MM.1S (cell line): ENCODE data around the gene C10orf105.

Source experiments
- DNase-seq: peaks from one replicate; pipeline ENCODE4 v3.0.0-alpha.2; 2015
- H2AFZ ChIP-seq: fragments of 300-600 bp; sonication (generic); 2 replicates; pipeline ENCODE4 v1.6.0; 2016; ENCODE audit warnings: antibody characterized with exemption, low read length
- H3F3A ChIP-seq: fragments of 300-600 bp; sonication (generic); 2 replicates; pipeline ENCODE4 v1.6.1; 2016; ENCODE audit warnings: mild to moderate bottlenecking, antibody characterized with exemption, low read length, moderate library complexity, mixed read lengths; ENCODE audit not compliant: insufficient read depth
- H3K27ac ChIP-seq: fragments of 300-600 bp; sonication (generic); 2 replicates; pipeline ENCODE4 v1.5.1; 2016; ENCODE audit warnings: mild to moderate bottlenecking, low read length
- H3K27me3 ChIP-seq: fragments of 300-600 bp; sonication (generic); replicated peaks from 2 replicates; pipeline ENCODE4 v1.6.0; 2016; ENCODE audit warnings: low read length; ENCODE audit not compliant: insufficient read depth
- H3K36me3 ChIP-seq: fragments of 300-600 bp; sonication (generic); replicated peaks from 2 replicates; pipeline ENCODE4 v1.6.1; 2016; ENCODE audit warnings: mild to moderate bottlenecking, low read length, mixed read lengths; ENCODE audit not compliant: insufficient read depth
- H3K4me1 ChIP-seq: fragments of 300-600 bp; sonication (generic); 2 replicates; pipeline ENCODE4 v1.6.1; 2016; ENCODE audit warnings: low read length, mixed read lengths
- H3K4me2 ChIP-seq: fragments of 300-600 bp; sonication (generic); 2 replicates; pipeline ENCODE4 v1.6.0; 2016; ENCODE audit warnings: low read depth, low read length
- H3K4me3 ChIP-seq: fragments of 300-600 bp; sonication (generic); 2 replicates; pipeline ENCODE4 v1.5.1; 2016; ENCODE audit warnings: low read length, mixed read lengths
- H3K79me2 ChIP-seq: fragments of 300-600 bp; sonication (generic); 2 replicates; pipeline ENCODE4 v1.6.1; 2016; ENCODE audit warnings: mixed run types, low read length, mixed read lengths
- H3K9ac ChIP-seq: fragments of 300-600 bp; sonication (generic); 2 replicates; pipeline ENCODE4 v1.6.1; 2016; ENCODE audit warnings: low read length, mixed read lengths
- H3K9me2 ChIP-seq: fragments of 300-600 bp; sonication (generic); replicated peaks from 2 replicates; pipeline ENCODE4 v1.6.1; 2016; ENCODE audit warnings: mild to moderate bottlenecking, low read length, mixed read lengths; ENCODE audit not compliant: insufficient read depth
- H3K9me3 ChIP-seq: fragments of 300-600 bp; sonication (generic); replicated peaks from 2 replicates; pipeline ENCODE4 v1.6.1; 2016; ENCODE audit warnings: mild to moderate bottlenecking, low read length, mixed read lengths; ENCODE audit not compliant: insufficient read depth
- H4K20me1 ChIP-seq: fragments of 300-600 bp; sonication (generic); 2 replicates; pipeline ENCODE4 v1.6.1; 2016; ENCODE audit warnings: mild to moderate bottlenecking, low read length, moderate library complexity, mixed read lengths; ENCODE audit not compliant: insufficient read depth
- CTCF ChIP-seq: fragments of 300-600 bp; sonication (generic); IDR thresholded peaks from 2 replicates; pipeline ENCODE4 v1.5.1; 2016; ENCODE audit warnings: antibody characterized with exemption, low read length, mixed read lengths
- EZH2 ChIP-seq: fragments of 300-600 bp; sonication (generic); optimal IDR thresholded peaks from 2 replicates; pipeline ENCODE3; 2017; ENCODE audit warnings: low read depth, mild to moderate bottlenecking, antibody characterized with exemption, low read length, mixed read lengths
- EZH2phosphoT487 ChIP-seq: fragments of 300-600 bp; sonication (generic); IDR thresholded peaks from 2 replicates; pipeline ENCODE4 v1.6.1; 2018; ENCODE audit warnings: antibody characterized with exemption, low read length

C10orf105 gene

DNA sequence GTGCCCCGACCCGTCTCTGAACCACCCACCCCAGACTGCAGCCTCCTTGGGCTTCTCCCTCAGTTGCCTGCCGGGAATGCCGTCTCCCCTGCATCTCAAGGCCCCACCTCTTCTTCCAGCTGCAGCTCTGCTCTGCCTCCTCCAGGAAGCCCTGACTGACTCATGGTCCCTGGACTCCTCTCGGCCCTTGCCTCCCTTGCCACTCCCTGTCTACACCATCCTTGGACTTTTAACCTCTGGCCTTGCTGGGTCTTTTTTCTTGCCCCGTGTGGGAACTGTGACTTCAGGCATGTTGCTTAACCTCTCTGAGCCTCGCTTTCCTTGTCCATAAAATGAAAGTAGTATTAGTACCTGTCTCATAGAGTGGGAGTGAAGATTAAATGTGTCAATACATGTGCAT, 56.3 kb downstream of the C10orf105 start:
- no peaks in the 10 kb centered on the region for H3K9me3 ChIP-seq
- H3F3A ChIP-seq, result no peaks in the 10 kb centered on the region
- H3K9me2 ChIP-seq, result no peaks in the 10 kb centered on the region
- no peaks in the 10 kb centered on the region for H3K4me1 ChIP-seq
- H3K9ac ChIP-seq, result no peak overlapping the region
- H3K79me2 ChIP-seq, result no peaks in the 10 kb centered on the region
- H3K27ac ChIP-seq, result no peak overlapping the region
- peaks cover 50% of the 10 kb centered on the region for H3K27me3 ChIP-seq
- no peak overlapping the region for H2AFZ ChIP-seq
- H3K36me3 ChIP-seq, result no peaks in the 10 kb centered on the region
- no peaks in the 10 kb centered on the region for H4K20me1 ChIP-seq
- TF ChIP-seq CTCF (no peak), EZH2phosphoT487 (no peak), EZH2 (no peak)
- H3K4me2 ChIP-seq, result no peak overlapping the region
- no peak for DNase-seq
- no peak overlapping the region for H3K4me3 ChIP-seq

GRCh38 chr10:71661779-71662336, 57.7 kb downstream of the C10orf105 start:
- no peak for DNase-seq
- no peak for TF ChIP-seq CTCF
- TF ChIP-seq EZH2, result no peak
- no peak for TF ChIP-seq EZH2phosphoT487
- no peak overlapping the region for H3K27ac ChIP-seq
- H3K27me3 ChIP-seq, result peaks cover 46% of the 10 kb centered on the region
- no peaks in the 10 kb centered on the region for H3K36me3 ChIP-seq
- no peaks in the 10 kb centered on the region for H3K9me3 ChIP-seq
- no peak overlapping the region for H3K4me3 ChIP-seq
- no peaks in the 10 kb centered on the region for H4K20me1 ChIP-seq
- H3K4me2 ChIP-seq, result no peak overlapping the region
- H3K79me2 ChIP-seq, result no peaks in the 10 kb centered on the region
- H3K9me2 ChIP-seq, result no peaks in the 10 kb centered on the region
- no peaks in the 10 kb centered on the region for H3F3A ChIP-seq
- H3K9ac ChIP-seq, result no peak overlapping the region
- H2AFZ ChIP-seq, result no peak overlapping the region
- no peaks in the 10 kb centered on the region for H3K4me1 ChIP-seq
